AG10803 (cell line): ENCODE data around the gene MGAT4C.

Experiments used
- DNase-seq: peaks from one replicate; pipeline ENCODE4 v3.0.0; 2010; ENCODE audit warnings: low read depth
- H3K4me3 ChIP-seq: 2 replicates; pipeline ENCODE4 v1.5.1; 2011; ENCODE audit warnings: mild to moderate bottlenecking, low read length, control low read depth
- TF ChIP-seq, protein P1 (sequence below): conservative IDR thresholded peaks from 2 replicates; pipeline ENCODE4 v1.5.1; 2011; ENCODE audit warnings: mild to moderate bottlenecking, low read length, control low read depth, inconsistent platforms

MGAT4C gene

DNA sequence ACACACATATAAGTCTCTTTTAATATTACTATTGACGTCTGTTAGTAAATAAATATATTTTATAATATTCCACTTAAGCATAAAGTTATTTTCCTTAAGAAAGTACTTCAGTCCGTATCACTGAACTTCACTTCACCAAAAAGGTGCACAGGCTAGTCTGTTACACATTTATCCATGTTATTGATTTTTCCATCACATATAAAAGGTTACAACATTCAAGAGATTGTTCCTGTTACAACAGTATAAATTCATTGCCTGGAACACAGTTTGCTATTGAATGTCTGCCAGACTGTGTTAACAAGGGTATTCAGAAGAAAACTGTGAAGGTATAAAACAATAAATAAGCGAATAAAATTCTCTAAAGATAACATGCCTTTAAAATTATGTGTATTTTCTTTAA, 206.2 kb downstream of the MGAT4C start:
- no peak for DNase-seq
- TF ChIP-seq, protein P1, sequence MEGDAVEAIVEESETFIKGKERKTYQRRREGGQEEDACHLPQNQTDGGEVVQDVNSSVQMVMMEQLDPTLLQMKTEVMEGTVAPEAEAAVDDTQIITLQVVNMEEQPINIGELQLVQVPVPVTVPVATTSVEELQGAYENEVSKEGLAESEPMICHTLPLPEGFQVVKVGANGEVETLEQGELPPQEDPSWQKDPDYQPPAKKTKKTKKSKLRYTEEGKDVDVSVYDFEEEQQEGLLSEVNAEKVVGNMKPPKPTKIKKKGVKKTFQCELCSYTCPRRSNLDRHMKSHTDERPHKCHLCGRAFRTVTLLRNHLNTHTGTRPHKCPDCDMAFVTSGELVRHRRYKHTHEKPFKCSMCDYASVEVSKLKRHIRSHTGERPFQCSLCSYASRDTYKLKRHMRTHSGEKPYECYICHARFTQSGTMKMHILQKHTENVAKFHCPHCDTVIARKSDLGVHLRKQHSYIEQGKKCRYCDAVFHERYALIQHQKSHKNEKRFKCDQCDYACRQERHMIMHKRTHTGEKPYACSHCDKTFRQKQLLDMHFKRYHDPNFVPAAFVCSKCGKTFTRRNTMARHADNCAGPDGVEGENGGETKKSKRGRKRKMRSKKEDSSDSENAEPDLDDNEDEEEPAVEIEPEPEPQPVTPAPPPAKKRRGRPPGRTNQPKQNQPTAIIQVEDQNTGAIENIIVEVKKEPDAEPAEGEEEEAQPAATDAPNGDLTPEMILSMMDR = no peak

DNA sequence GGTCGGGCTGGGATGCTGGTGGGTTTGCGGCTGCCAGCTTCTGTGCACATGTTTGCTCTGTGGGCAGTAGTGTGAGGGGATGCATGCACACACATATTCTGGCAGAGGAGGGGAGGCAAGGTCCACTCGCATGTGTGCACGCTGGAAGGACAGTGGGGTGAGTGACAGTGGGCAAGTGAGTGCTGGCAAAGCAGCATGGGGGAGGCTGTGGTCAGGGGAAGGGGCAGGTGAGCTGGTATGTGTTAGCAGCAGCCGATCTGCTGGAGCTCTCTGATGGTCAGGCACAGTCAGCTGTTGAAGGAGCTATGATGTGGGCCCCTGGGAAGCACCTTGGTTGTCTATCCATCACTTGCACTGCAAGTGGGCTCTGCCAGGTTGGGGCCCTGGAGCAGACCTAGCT, 211.8 kb downstream of the MGAT4C start:
- no peak overlapping the region for H3K4me3 ChIP-seq
- TF ChIP-seq, protein P1 = no peak
- no peak for DNase-seq

More for the DNA sequence above, 206.2 kb downstream of the MGAT4C start:
- H3K4me3 ChIP-seq = no peak overlapping the region

DNA sequence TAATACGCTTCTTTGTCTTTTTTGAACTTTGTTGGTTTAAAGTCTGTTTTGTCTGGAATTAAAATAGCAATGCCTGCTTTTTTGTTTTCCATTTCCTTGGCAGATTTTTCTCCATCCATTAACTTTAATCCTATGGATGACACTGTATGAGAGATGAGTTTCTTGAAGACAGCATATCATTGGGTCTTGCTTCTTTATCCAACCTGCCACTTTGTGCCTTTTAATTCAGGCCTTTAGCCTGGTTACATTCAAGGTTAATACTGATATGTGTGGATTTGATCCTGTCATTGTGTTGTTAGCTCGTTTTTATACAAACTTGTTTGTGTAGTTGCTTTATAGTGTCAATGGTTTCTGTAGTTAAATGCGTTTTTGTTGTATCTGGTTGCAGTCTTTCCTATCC, 214.1 kb downstream of the MGAT4C start:
- TF ChIP-seq, protein P1 = no peak

DNA sequence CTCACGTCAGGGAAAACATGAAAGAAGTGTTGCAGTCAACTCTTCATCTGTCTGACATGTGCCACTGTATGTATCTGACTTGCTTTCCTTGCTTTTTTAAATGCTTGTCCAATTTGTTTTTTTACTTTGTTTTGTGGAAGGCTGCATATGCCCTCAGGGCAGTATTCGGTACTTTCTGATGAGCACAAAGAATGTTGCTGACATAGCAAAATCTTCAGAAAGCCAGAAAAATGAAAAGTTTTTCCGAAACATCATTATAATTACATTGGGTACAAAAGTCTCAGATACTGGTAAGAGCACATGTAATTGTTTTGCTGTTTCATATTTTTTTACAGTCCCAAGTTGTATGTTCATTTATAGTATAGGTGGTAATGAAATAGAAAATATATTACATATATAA, 237.8 kb downstream of the MGAT4C start:
- no peak for DNase-seq
- TF ChIP-seq, protein P1 = no peak

More for the DNA sequence above, 214.1 kb downstream of the MGAT4C start:
- no peak for DNase-seq
- no peak overlapping the region for H3K4me3 ChIP-seq

DNA sequence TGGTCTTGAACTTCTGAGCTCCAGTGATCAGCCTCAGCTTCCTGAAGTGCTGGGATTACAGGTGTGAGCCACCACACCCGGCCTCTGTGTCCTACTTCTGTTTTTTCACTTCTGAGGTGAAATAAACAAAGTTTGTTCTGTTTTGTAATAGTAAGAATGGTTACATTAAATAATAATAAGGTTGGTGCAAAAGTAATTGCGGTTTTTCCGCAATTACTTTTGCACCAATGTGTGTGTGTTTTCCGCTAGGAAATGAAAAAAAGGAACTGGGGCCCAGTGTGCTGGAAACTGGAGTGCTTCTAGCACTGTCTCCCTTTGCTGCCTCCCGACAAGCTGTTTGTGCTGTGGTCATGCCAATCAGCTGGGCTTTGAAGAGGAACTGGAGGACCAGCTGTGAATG, 241.2 kb downstream of the MGAT4C start:
- no peak for DNase-seq
- TF ChIP-seq, protein P1 = no peak
- no peak overlapping the region for H3K4me3 ChIP-seq

More for the DNA sequence above, 237.8 kb downstream of the MGAT4C start:
- no peak overlapping the region for H3K4me3 ChIP-seq

DNA sequence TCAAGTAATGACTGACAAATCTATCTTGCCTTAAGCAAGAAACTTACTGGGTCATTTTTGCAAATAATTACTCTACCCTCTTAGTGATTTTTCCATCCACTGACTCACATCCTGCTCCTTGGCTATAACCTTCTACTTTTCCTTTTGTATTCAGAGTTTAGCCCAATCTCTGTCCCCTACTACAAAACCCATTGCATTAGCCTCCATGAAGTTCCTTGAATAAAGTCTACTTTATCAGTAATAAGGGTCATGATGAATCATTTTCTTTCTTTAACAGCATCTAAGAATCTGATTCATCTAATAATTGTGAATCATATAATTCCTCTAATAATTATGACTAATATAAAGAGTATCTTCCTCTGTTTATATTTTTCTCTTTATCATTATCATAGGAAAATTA, 249.5 kb downstream of the MGAT4C start:
- TF ChIP-seq, protein P1 = no peak
- H3K4me3 ChIP-seq = no peak overlapping the region
- no peak for DNase-seq

DNA sequence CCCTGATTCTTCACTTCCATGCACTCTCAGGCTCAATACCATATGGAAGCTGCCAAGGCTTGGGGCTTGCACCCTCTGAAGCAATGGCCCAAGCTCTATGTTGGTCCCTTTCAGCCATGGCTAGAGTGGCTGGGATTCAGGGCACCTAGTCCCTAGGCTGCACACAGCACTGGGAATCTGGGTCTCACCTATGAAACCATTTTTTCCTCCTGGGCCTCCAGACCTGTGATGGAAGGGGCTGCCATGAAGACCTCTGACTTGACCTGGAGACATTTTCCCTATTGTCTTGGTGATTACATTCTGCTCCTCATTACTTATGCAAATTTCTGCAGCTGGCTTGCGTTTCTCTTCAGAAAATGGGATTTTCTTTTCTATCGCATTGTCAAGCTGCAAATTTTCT, 258.1 kb downstream of the MGAT4C start:
- TF ChIP-seq, protein P1 = no peak
- H3K4me3 ChIP-seq = no peak overlapping the region

More for the DNA sequence above, 258.1 kb downstream of the MGAT4C start:
- no peak for DNase-seq
